ENCODE results near the gene LRRC23. TPM values are rescaled to one million over a fixed set of nuclear protein-coding genes. Genes with fewer than 3 reads are reported as not detected.
A peak's percentile ranks its signal among the peaks of the same experiment; 100 is the strongest.

Gene LRRC23
- total and polyA plus RNA-seq, 2 donors (not counting 1 experiment from before 2014, with no cell fraction given) = 5.3 to 14.4 TPM

DNA sequence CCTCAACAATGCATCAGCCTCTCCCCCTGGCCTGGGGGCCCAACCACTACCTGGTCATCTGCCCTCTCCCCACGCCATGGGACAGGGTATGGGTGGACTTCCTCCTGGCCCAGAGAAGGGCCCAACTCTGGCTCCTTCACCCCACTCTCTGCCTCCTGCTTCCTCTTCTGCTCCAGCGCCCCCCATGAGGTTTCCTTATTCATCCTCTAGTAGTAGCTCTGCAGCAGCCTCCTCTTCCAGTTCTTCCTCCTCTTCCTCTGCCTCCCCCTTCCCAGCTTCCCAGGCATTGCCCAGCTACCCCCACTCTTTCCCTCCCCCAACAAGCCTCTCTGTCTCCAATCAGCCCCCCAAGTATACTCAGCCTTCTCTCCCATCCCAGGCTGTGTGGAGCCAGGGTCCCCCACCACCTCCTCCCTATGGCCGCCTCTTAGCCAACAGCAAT, 31.6 kb downstream of the LRRC23 start:
- Histone ChIP-seq H3K4me1 (ENCODE audit: control insufficient read depth in 2 of 2, insufficient read depth in 2 of 2, low read length in 2 of 2) (peaks cover 17 to 27% of the 10 kb centered on the region in 2 donors), H2AFZ (ENCODE audit: insufficient read depth, low read depth, low read length, poor library complexity, severe bottlenecking) (no peak overlapping the region), H4K20me1 (ENCODE audit: control insufficient read depth, insufficient read depth, low read length, poor library complexity, severe bottlenecking) (no peaks in the 10 kb centered on the region), H3K27me3 (replicated peaks in 1 of 4; ENCODE audit: control extremely low read depth in 1 of 4, control insufficient read depth in 3 of 4, insufficient read depth in 4 of 4, low read length in 3 of 4) (no peaks in the 10 kb centered on the region), H3K9ac (ENCODE audit: low read length) (peak overlapping the region; percentile 75), H3K79me2 (ENCODE audit: control insufficient read depth, insufficient read depth, low read length) (peaks cover 20% of the 10 kb centered on the region), H3K4me3 (ENCODE audit: control extremely low read depth in 1 of 5, extremely low read depth in 1 of 5, insufficient read depth in 1 of 5, low read depth in 2 of 5, low read length in 4 of 5) (peak overlapping the region in 3 of 5 experiments; percentile 77 to 94 (median 87)), H3K27ac (ENCODE audit: low read length in 2 of 2) (peak overlapping the region; percentile 88 to 91), H3K9me3 (ENCODE audit: control extremely low read depth in 1 of 3, control insufficient read depth in 2 of 3, insufficient read depth in 1 of 3, low read length in 2 of 3) (no peaks in the 10 kb centered on the region), H3K36me3 (replicated peaks in 1 of 2; ENCODE audit: control extremely low read depth in 1 of 2, control insufficient read depth in 1 of 2, extremely low read depth in 1 of 2, insufficient read depth in 2 of 2, low read length in 1 of 2) (peaks cover 0 to 16% of the 10 kb centered on the region in 2 experiments), H3K4me2 (replicated peaks; ENCODE audit: low read depth, low read length, poor library complexity, severe bottlenecking) (peak overlapping the region; percentile 97)
- intact Hi-C loops (cut with micrococcal nuclease) = loop anchor here (2.0 to 5.0 kb wide), 2 partner anchors 83 to 84 kb away; partner anchors contain the start of genes CDCA3, LPCAT3 and USP5
- H3K27ac Mint-ChIP-seq = peak overlapping the region; percentile 97
- ATAC-seq (ENCODE audit: low read depth) (no peak), DNase-seq (no peak)
- H3K27me3 Mint-ChIP-seq = no peaks in the 10 kb centered on the region
- 83% methylated on average over 3 of the region's 3 CpGs for WGBS (ENCODE audit: insufficient coverage)
- TF ChIP-seq EZH2 (IDR thresholded peaks at IDR 0.05; ENCODE audit: borderline replicate concordance, insufficient read depth, low read depth, low read length, poor library complexity, severe bottlenecking) = no peak
- no peak for TF ChIP-seq CTCF (IDR thresholded peaks at IDR 0.05)
- peak overlapping the region; percentile 87 for H3K4me3 Mint-ChIP-seq
- no peaks in the 10 kb centered on the region for H3K9me3 Mint-ChIP-seq (ENCODE audit: insufficient read depth)
- ChIA-PET POLR2A (interaction anchor here (4.4 to 18.5 kb wide), 2 partner anchors 10 to 22 kb away, joined by 37 to 662 read pairs; partner anchors contain the start of genes ATN1 and PTPN6), CTCF (interaction anchor here (0.7 to 3.6 kb wide), 7 partner anchors 7 to 265 kb away, joined by 3 to 19 read pairs (median 9); partner anchors contain the start of genes C12orf57, RNU7-1 and SPSB2)
- H3K4me1 Mint-ChIP-seq = peaks cover 39% of the 10 kb centered on the region

Data from B cell (primary cell).